IMR-90 (cell line): ENCODE results near the gene LRRC58. TPM values are rescaled to one million over a fixed set of nuclear protein-coding genes. Genes with fewer than 3 reads are reported as not detected.

Source experiments
- ATAC-seq: fragments of 200-7000 bp; cut with Tn5 transposase; 2 replicates; pipeline ENCODE4 v1.9.1; 2020; ENCODE audit warnings: low read depth, mild to moderate bottlenecking, moderate library complexity
- BruUV-seq: library from RNA; stranded (reverse); fragments of 400-500 nt; replicated peaks from 2 replicates; lab custom pipeline; 2021; lab: Mats Ljungman, UMichigan
- CTCF ChIA-PET: fragments of 300-600 bp; formaldehyde crosslinking; extraction: SDS; loops from one replicate; lab custom pipeline; 2021; ENCODE audit warnings: antibody characterized with exemption; lab: Yijun Ruan, JAX
- POLR2A ChIA-PET: fragments of 300-600 bp; sonication (Branson Sonifier 250); formaldehyde crosslinking; loops from one replicate; lab custom pipeline; 2022; ENCODE audit warnings: antibody characterized with exemption; ENCODE audit not compliant: unreplicated experiment; lab: Charles Lee
- DNase-seq: peaks from one replicate; pipeline ENCODE4 v3.0.0; 2013
- H2AFZ ChIP-seq: replicated peaks from 2 replicates; pipeline ENCODE3; 2013; ENCODE audit warnings: low read length, mild to moderate bottlenecking; ENCODE audit not compliant: poor library complexity
- H2AK5ac ChIP-seq: 2 replicates; pipeline ENCODE4 v1.6.1; 2013; ENCODE audit warnings: low read depth, low read length, inconsistent platforms
- H2AK9ac ChIP-seq: replicated peaks from 2 replicates; pipeline ENCODE3; 2013; ENCODE audit warnings: mild to moderate bottlenecking, low read depth, low read length, moderate library complexity; ENCODE audit not compliant: poor library complexity
- H2BK120ac ChIP-seq: 2 replicates; pipeline ENCODE4 v1.6.1; 2013; ENCODE audit warnings: low read depth, low read length, inconsistent platforms
- H2BK15ac ChIP-seq: 3 replicates; pipeline ENCODE4 v1.6.1; 2013; ENCODE audit warnings: low read depth, low read length, inconsistent platforms
- H2BK20ac ChIP-seq: 2 replicates; pipeline ENCODE4 v1.6.1; 2013; ENCODE audit warnings: low read depth, mild to moderate bottlenecking, inconsistent platforms, low read length, moderate library complexity
- H2BK5ac ChIP-seq: 2 replicates; pipeline ENCODE4 v1.6.1; 2013; ENCODE audit warnings: mild to moderate bottlenecking, low read depth, low read length, inconsistent platforms; ENCODE audit not compliant: poor library complexity, severe bottlenecking
- H3K14ac ChIP-seq: replicated peaks from 2 replicates; pipeline ENCODE4 v1.6.1; 2013; ENCODE audit warnings: low read depth, low read length, inconsistent platforms
- H3K18ac ChIP-seq: 2 replicates; pipeline ENCODE4 v1.6.1; 2013; ENCODE audit warnings: low read depth, low read length, control low read depth
- H3K23ac ChIP-seq: 2 replicates; pipeline ENCODE4 v1.6.1; 2013; ENCODE audit warnings: low read depth, low read length, inconsistent platforms
- H3K27ac ChIP-seq: 2 replicates; pipeline ENCODE4 v1.5.1; 2013; ENCODE audit warnings: mild to moderate bottlenecking, control low read depth, low read length; ENCODE audit not compliant: insufficient read depth
- H3K27me3 ChIP-seq: 2 replicates; pipeline ENCODE4 v1.6.1; 2013; ENCODE audit warnings: low read length; ENCODE audit not compliant: control insufficient read depth, insufficient read depth
- H3K36me3 ChIP-seq: 2 replicates; pipeline ENCODE4 v1.6.1; 2013; ENCODE audit warnings: low read length, mixed read lengths; ENCODE audit not compliant: control insufficient read depth, insufficient read depth
- H3K4ac ChIP-seq: 2 replicates; pipeline ENCODE4 v1.6.1; 2013; ENCODE audit warnings: low read depth, low read length, inconsistent platforms
- H3K4me1 ChIP-seq: 2 replicates; pipeline ENCODE4 v1.6.1; 2013; ENCODE audit warnings: low read length, mixed read lengths; ENCODE audit not compliant: control insufficient read depth, insufficient read depth
- H3K4me2 ChIP-seq: 2 replicates; pipeline ENCODE4 v1.6.1; 2013; ENCODE audit warnings: low read depth, mild to moderate bottlenecking, control low read depth, low read length, moderate library complexity
- H3K4me3 ChIP-seq: 2 replicates; pipeline ENCODE4 v1.5.1; 2013; ENCODE audit warnings: low read depth, mild to moderate bottlenecking, control low read depth, low read length, moderate library complexity; ENCODE audit not compliant: insufficient read depth
- H3K56ac ChIP-seq: 2 replicates; pipeline ENCODE4 v1.6.1; 2013; ENCODE audit warnings: low read length, inconsistent platforms; ENCODE audit not compliant: insufficient read depth; ENCODE audit errors: extremely low read depth
- H3K79me1 ChIP-seq, 2 experiments: 2 replicates each; pipeline ENCODE4 v1.6.1; 2013; ENCODE audit warnings: low read length in 2 of 2, inconsistent platforms in 1 of 2, low read depth in 1 of 2
- H3K9ac ChIP-seq: 2 replicates; pipeline ENCODE4 v1.6.1; 2013; ENCODE audit warnings: low read depth, low read length, control low read depth
- H3K9me1 ChIP-seq: 2 replicates; pipeline ENCODE4 v1.6.1; 2013; ENCODE audit warnings: low read length, inconsistent platforms; ENCODE audit not compliant: insufficient read depth
- H3K9me3 ChIP-seq: 2 replicates; pipeline ENCODE4 v1.6.1; 2013; ENCODE audit warnings: low read length; ENCODE audit not compliant: control insufficient read depth, insufficient read depth
- H4K20me1 ChIP-seq: 2 replicates; pipeline ENCODE4 v1.6.1; 2013; ENCODE audit warnings: low read length, inconsistent platforms; ENCODE audit not compliant: insufficient read depth
- H4K5ac ChIP-seq: 2 replicates; pipeline ENCODE4 v1.6.1; 2013; ENCODE audit warnings: mild to moderate bottlenecking, low read depth, low read length, control low read depth
- H4K8ac ChIP-seq, 2 experiments: 2 replicates each; pipeline ENCODE4 v1.6.1; 2013; ENCODE audit warnings: low read depth in 2 of 2, low read length in 2 of 2, control low read depth in 1 of 2, inconsistent platforms in 1 of 2
- H4K91ac ChIP-seq: 2 replicates; pipeline ENCODE4 v1.6.1; 2013; ENCODE audit warnings: low read depth, low read length, inconsistent platforms; ENCODE audit not compliant: insufficient read depth
- BHLHE40 ChIP-seq: fragments of 150-350 bp; IDR thresholded peaks from 2 replicates; pipeline ENCODE4 v1.6.1; 2016; ENCODE audit warnings: mild to moderate bottlenecking, low read depth, low read length
- CHD1 ChIP-seq: IDR thresholded peaks from 2 replicates; pipeline ENCODE4 v1.6.1; 2012; ENCODE audit warnings: low read depth, low read length, improper control_type of control experiment
- ELK1 ChIP-seq: fragments of 150-350 bp; IDR thresholded peaks from 2 replicates; pipeline ENCODE4 v1.6.1; 2016; ENCODE audit warnings: low read depth, mild to moderate bottlenecking, low read length, moderate library complexity, borderline replicate concordance
- FOS ChIP-seq: fragments of 150-350 bp; IDR thresholded peaks from 2 replicates; pipeline ENCODE4 v1.6.1; 2016; ENCODE audit warnings: low read depth, low read length
- RAD21 ChIP-seq: IDR thresholded peaks from 2 replicates; pipeline ENCODE4 v1.6.1; 2012; ENCODE audit warnings: low read length, improper control_type of control experiment
- WGBS, 2 experiments: methylation state at CpG; one replicate each; pipeline versions ENCODE4 v1.1.5 to v1.1.7; 2013; ENCODE audit warnings: missing lambda C conversion rate in 2 of 2; ENCODE audit not compliant: insufficient read length in 1 of 2; ENCODE audit errors: extremely low coverage in 2 of 2; 5-methylcytosine and 5-hydroxymethylcytosine counted together
- dilution Hi-C: fragments of 300-500 bp; cut with HindIII; formaldehyde crosslinking; loops from one replicate; pipeline ENCODE4 v1.14.3; 2018; ENCODE audit warnings: low sequenced_read_pairs; ENCODE audit not compliant: unreplicated experiment
- in situ Hi-C: fragments of 300-500 bp; cut with MboI; formaldehyde crosslinking; loops from 3 replicates; pipeline ENCODE4 v1.14.3; 2019; ENCODE audit warnings: low sequenced_read_pairs, inconsistent platforms, mixed read lengths
- intact Hi-C: fragments of 100-400 bp; cut with micrococcal nuclease; formaldehyde crosslinking; loops from 2 replicates; pipeline ENCODE4 v1.10.0; 2022
- polyA plus RNA-seq, 3 experiments: library from polyadenylated mRNA; depleted of rRNA; stranded (reverse); fragments of >200 nt; gene quantifications; 2 replicates each; pipeline ENCODE4 v1.2.3, GENCODE V29; 2012; ENCODE audit warnings: low replicate concordance in 1 of 3
- total RNA-seq: library from RNA; depleted of rRNA; stranded (reverse); fragments of >200 nt; gene quantifications from 2 replicates; pipeline ENCODE4 v1.2.3, GENCODE V29; 2012

The LRRC58 gene
- total and polyA plus RNA-seq, 2 of the 4 experiments (the other 2 are of a cell fraction), result 5.0 to 13.4 TPM

GRCh38 chr3:120394347-120394746 is 45.2 kb upstream of the LRRC58 start:
- Histone ChIP-seq H3K9me1 (peaks cover 4% of the 10 kb centered on the region; the same call in 1 of the 2 replicates), H2AK5ac (no peak overlapping the region), H3K4me2 (no peak overlapping the region), H3K27ac (no peak overlapping the region), H3K23ac (no peak overlapping the region), H3K79me1 (peaks cover 0 to 10% of the 10 kb centered on the region in 2 experiments; a peak in 2 of 4 replicates), H2BK15ac (no peak overlapping the region), H4K20me1 (peaks cover 11% of the 10 kb centered on the region), H4K91ac (no peak overlapping the region), H3K14ac (no peak overlapping the region), H4K5ac (no peak overlapping the region), H2BK20ac (no peak overlapping the region), H4K8ac (no peak overlapping the region), H3K36me3 (peaks cover 45% of the 10 kb centered on the region), H3K18ac (no peak overlapping the region), H3K4me3 (no peak overlapping the region), H3K4ac (no peak overlapping the region), H3K4me1 (no peaks in the 10 kb centered on the region), H3K9ac (no peak overlapping the region), H2BK5ac (no peak overlapping the region), H3K27me3 (no peaks in the 10 kb centered on the region), H3K9me3 (no peaks in the 10 kb centered on the region), H2AK9ac (no peak overlapping the region), H2AFZ (no peak overlapping the region), H2BK120ac (no peak overlapping the region), H3K56ac (no peak overlapping the region)
- POLR2A ChIA-PET, result no interaction called here
- dilution Hi-C loops (no loop called here), in situ Hi-C loops (no loop called here), intact Hi-C loops (loop anchor here (10.0 kb wide), 1 partner anchor 300 kb away; the partner anchor contains the start of gene GSK3B)
- no peak for DNase-seq
- no peak for ATAC-seq
- CTCF ChIA-PET, result interaction anchor here (1.5 kb wide), 1 partner anchor 23 kb away, joined by 3 read pairs; no protein-coding TSS in a partner anchor
- no CpG with 5 or more reads among the region's 2 CpGs for WGBS, 2 experiments
- no peak for TF ChIP-seq BHLHE40
- no peak for TF ChIP-seq FOS
- TF ChIP-seq ELK1, result no peak
- no peak for TF ChIP-seq RAD21
- no peak for TF ChIP-seq CHD1
- no TSS peak for BruUV-seq
